ENCODE measurements around the gene PRKCZ. TPM values are rescaled to one million over a fixed set of nuclear protein-coding genes. Genes with fewer than 3 reads are reported as not detected.
A peak's percentile ranks its signal among the peaks of the same experiment; 100 is the strongest.

Gene PRKCZ
- total and polyA plus RNA-seq, 9 of the 15 experiments (the other 6 are each of a cell fraction or from before 2014, with no cell fraction given): 0.07 to 3.1 (median 1.3) TPM

GRCh38 chr1:2110738-2111673 is 60.8 kb downstream of the PRKCZ start:
- no peak overlapping the region for H3K4me3 ChIP-seq
- TF ChIP-seq ATF1 (CRISPR knock-in tag; IDR thresholded peaks at IDR 0.05): no peak
- no peak for TF ChIP-seq ATF1 (tag; IDR thresholded peaks at IDR 0.05)
- TF ChIP-seq ZNF717 (CRISPR knock-in tag; IDR thresholded peaks at IDR 0.05): no peak
- TF ChIP-seq STAG1 (CRISPR knock-in tag; IDR thresholded peaks at IDR 0.05; ENCODE audit: borderline replicate concordance): no peak
- TF ChIP-seq, protein P1, sequence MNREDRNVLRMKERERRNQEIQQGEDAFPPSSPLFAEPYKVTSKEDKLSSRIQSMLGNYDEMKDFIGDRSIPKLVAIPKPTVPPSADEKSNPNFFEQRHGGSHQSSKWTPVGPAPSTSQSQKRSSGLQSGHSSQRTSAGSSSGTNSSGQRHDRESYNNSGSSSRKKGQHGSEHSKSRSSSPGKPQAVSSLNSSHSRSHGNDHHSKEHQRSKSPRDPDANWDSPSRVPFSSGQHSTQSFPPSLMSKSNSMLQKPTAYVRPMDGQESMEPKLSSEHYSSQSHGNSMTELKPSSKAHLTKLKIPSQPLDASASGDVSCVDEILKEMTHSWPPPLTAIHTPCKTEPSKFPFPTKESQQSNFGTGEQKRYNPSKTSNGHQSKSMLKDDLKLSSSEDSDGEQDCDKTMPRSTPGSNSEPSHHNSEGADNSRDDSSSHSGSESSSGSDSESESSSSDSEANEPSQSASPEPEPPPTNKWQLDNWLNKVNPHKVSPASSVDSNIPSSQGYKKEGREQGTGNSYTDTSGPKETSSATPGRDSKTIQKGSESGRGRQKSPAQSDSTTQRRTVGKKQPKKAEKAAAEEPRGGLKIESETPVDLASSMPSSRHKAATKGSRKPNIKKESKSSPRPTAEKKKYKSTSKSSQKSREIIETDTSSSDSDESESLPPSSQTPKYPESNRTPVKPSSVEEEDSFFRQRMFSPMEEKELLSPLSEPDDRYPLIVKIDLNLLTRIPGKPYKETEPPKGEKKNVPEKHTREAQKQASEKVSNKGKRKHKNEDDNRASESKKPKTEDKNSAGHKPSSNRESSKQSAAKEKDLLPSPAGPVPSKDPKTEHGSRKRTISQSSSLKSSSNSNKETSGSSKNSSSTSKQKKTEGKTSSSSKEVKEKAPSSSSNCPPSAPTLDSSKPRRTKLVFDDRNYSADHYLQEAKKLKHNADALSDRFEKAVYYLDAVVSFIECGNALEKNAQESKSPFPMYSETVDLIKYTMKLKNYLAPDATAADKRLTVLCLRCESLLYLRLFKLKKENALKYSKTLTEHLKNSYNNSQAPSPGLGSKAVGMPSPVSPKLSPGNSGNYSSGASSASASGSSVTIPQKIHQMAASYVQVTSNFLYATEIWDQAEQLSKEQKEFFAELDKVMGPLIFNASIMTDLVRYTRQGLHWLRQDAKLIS (CRISPR knock-in tag; IDR thresholded peaks at IDR 0.05): no peak
- TF ChIP-seq ZNF561 (CRISPR knock-in tag; conservative IDR thresholded peaks at IDR 0.05): no peak
- no peak for TF ChIP-seq THRAP3 (IDR thresholded peaks at IDR 0.05; ENCODE audit: borderline replicate concordance)
- no peak for TF ChIP-seq TRIM28 (IDR thresholded peaks at IDR 0.05)
- in situ Hi-C loops (cut with MboI): no loop called here
- POLR2A ChIA-PET: no interaction called here
- H3K9me3 ChIP-seq (replicated peaks; ENCODE audit: control insufficient read depth, insufficient read depth, low read depth, low read length): no peaks in the 10 kb centered on the region
- DNase-seq (ENCODE audit: extremely low read depth in 1 of 4, low spot score in 3 of 4) (no peak), ATAC-seq (no peak), FAIRE-seq (no peak)
- peaks cover 15% of the 10 kb centered on the region for H4K20me1 ChIP-seq (replicated peaks; ENCODE audit: control insufficient read depth, insufficient read depth, low read length)
- no peak overlapping the region for H3K27ac ChIP-seq (ENCODE audit: extremely low read depth, low read depth, low read length)
- no TSS peak for BruUV-seq (replicated peaks)
- H3K79me2 ChIP-seq (ENCODE audit: control insufficient read depth, insufficient read depth, low read length): no peaks in the 10 kb centered on the region
- H3K27me3 ChIP-seq (ENCODE audit: control insufficient read depth in 2 of 2, insufficient read depth in 2 of 2, low read length in 2 of 2): peaks cover 73 to 94% of the 10 kb centered on the region in 2 experiments
- intact Hi-C loops (cut with micrococcal nuclease): no loop called here
- H3K9me1 ChIP-seq (ENCODE audit: control insufficient read depth, insufficient read depth, low read length): no peaks in the 10 kb centered on the region
- CTCF ChIA-PET (ENCODE audit: low intra/inter-chr PET ratio): no interaction called here
- H3K36me3 ChIP-seq (ENCODE audit: control insufficient read depth, insufficient read depth, low read length): no peaks in the 10 kb centered on the region
- WGBS (ENCODE audit: insufficient coverage, low coverage, missing lambda C conversion rate): 11% methylated on average over 19 of the region's 28 CpGs
- H2AFZ ChIP-seq (ENCODE audit: low read depth, low read length): no peak overlapping the region
- H3K9ac ChIP-seq (ENCODE audit: insufficient read depth in 1 of 2, low read depth in 2 of 2, low read length in 2 of 2): peak overlapping the region in 1 of 2 experiments; percentile 52; a peak in 2 of 4 replicates
- no peak overlapping the region for H3K4me2 ChIP-seq (ENCODE audit: insufficient read depth, low read length)
- H3K4me1 ChIP-seq (replicated peaks in 1 of 2; ENCODE audit: control insufficient read depth in 2 of 2, insufficient read depth in 2 of 2, low read length in 2 of 2): peaks cover 0 to 53% of the 10 kb centered on the region in 2 experiments; a peak in 3 of 5 replicates
